HEK293T (cell line): Measurements from ENCODE around the gene TBC1D12.

Experiments
- CTCF ChIA-PET: fragments of 350-600 bp; formaldehyde crosslinking; extraction: SDS; loops from one replicate; lab custom pipeline; 2021; ENCODE audit warnings: antibody characterized with exemption, inconsistent platforms; lab: Yijun Ruan, JAX
- POLR2A ChIA-PET: fragments of 350-600 bp; formaldehyde crosslinking; extraction: SDS; loops from one replicate; lab custom pipeline; 2020; ENCODE audit warnings: antibody characterized with exemption, inconsistent platforms; lab: Yijun Ruan, JAX
- DNase-seq: peaks from one replicate; pipeline ENCODE4 v3.0.0; 2012; ENCODE audit warnings: mixed read lengths; ENCODE audit errors: extremely low spot score
- ARNT ChIP-seq: fragments of 450-650 bp; IDR thresholded peaks from 2 replicates; pipeline ENCODE4 v1.6.1; 2017; ENCODE audit warnings: mild to moderate bottlenecking
- BHLHE40 ChIP-seq: fragments of 450-650 bp; IDR thresholded peaks from 2 replicates; pipeline ENCODE4 v1.6.1; 2016; ENCODE audit warnings: mild to moderate bottlenecking, moderate library complexity, borderline replicate concordance
- CTBP1 ChIP-seq: fragments of 450-650 bp; IDR thresholded peaks from 2 replicates; pipeline ENCODE4 v1.6.1; 2016; ENCODE audit warnings: borderline replicate concordance
- ELF4 ChIP-seq: fragments of 450-650 bp; IDR thresholded peaks from 2 replicates; pipeline ENCODE4 v1.6.1; 2017; ENCODE audit warnings: antibody characterized with exemption
- FOXA1 ChIP-seq: fragments of 450-650 bp; IDR thresholded peaks from 2 replicates; pipeline ENCODE4 v1.6.1; 2016; ENCODE audit warnings: mild to moderate bottlenecking
- FOXK2 ChIP-seq: fragments of 450-650 bp; IDR thresholded peaks from 2 replicates; pipeline ENCODE4 v1.6.1; 2016; ENCODE audit warnings: mild to moderate bottlenecking
- FOXM1 ChIP-seq: fragments of 450-650 bp; IDR thresholded peaks from 2 replicates; pipeline ENCODE4 v1.6.1; 2017; ENCODE audit warnings: mild to moderate bottlenecking, borderline replicate concordance
- HDGF ChIP-seq: fragments of 450-650 bp; IDR thresholded peaks from 2 replicates; pipeline ENCODE4 v1.6.1; 2017; ENCODE audit warnings: antibody characterized with exemption, borderline replicate concordance
- L3MBTL2 ChIP-seq: fragments of 450-650 bp; conservative IDR thresholded peaks from 2 replicates; pipeline ENCODE4 v1.6.1; 2016; ENCODE audit warnings: mild to moderate bottlenecking
- LEF1 ChIP-seq: fragments of 450-650 bp; IDR thresholded peaks from 2 replicates; pipeline ENCODE4 v1.6.1; 2017; ENCODE audit warnings: mild to moderate bottlenecking, borderline replicate concordance
- NFRKB ChIP-seq: fragments of 450-650 bp; IDR thresholded peaks from 2 replicates; pipeline ENCODE4 v1.6.1; 2016; ENCODE audit warnings: mild to moderate bottlenecking, moderate library complexity
- SP1 ChIP-seq: fragments of 450-650 bp; IDR thresholded peaks from 2 replicates; pipeline ENCODE4 v1.6.1; 2017
- SUZ12 ChIP-seq: fragments of 450-650 bp; IDR thresholded peaks from 2 replicates; pipeline ENCODE4 v1.6.1; 2016; ENCODE audit warnings: mild to moderate bottlenecking
- ZNF384 ChIP-seq: fragments of 450-650 bp; IDR thresholded peaks from 2 replicates; pipeline ENCODE4 v1.6.1; 2016
- TF ChIP-seq, protein P1 (sequence below): fragments of 450-650 bp; IDR thresholded peaks from 2 replicates; pipeline ENCODE4 v1.6.1; 2016

Gene TBC1D12

DNA sequence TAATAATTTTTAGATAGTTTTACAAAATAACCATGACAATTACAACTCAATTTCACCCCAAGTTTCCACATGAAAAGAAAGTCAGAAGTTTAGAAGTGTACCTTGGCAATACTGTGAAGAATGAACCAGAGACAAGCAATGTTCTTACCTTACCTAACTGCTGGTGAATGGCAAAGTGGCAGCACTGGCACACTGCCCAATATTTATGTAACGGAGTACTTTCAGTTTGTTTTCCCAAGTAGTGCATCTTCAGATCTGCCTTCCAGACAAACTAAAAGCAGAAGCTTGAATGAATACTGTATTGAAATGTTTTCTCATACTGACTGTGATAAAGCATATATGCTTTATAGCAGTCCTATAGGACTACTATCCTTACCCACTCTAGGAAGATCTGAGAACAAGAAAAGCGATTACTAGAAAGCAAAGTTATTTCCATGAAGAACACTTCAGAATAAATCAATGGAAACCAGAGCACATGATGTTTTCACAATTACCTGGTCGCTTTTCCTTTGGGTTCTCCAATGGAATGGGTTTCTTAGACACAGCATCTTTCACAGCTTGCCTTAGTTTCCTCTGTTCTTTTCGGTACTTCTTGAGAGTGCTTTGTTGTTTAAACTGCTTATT lies 41.1 kb upstream of the TBC1D12 start:
- ChIA-PET CTCF (no interaction called here), POLR2A (interaction anchor here (1.4 to 2.6 kb wide), 2 partner anchors 42 to 81 kb away, joined by 5 to 10 read pairs; no protein-coding TSS in a partner anchor)
- DNase-seq = no peak
- no peak for TF ChIP-seq NFRKB
- TF ChIP-seq, protein P1, sequence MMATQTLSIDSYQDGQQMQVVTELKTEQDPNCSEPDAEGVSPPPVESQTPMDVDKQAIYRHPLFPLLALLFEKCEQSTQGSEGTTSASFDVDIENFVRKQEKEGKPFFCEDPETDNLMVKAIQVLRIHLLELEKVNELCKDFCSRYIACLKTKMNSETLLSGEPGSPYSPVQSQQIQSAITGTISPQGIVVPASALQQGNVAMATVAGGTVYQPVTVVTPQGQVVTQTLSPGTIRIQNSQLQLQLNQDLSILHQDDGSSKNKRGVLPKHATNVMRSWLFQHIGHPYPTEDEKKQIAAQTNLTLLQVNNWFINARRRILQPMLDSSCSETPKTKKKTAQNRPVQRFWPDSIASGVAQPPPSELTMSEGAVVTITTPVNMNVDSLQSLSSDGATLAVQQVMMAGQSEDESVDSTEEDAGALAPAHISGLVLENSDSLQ = no peak
- no peak for TF ChIP-seq ZNF384
- no peak for TF ChIP-seq FOXK2
- no peak for TF ChIP-seq BHLHE40
- no peak for TF ChIP-seq SUZ12
- TF ChIP-seq ELF4 = no peak

DNA sequence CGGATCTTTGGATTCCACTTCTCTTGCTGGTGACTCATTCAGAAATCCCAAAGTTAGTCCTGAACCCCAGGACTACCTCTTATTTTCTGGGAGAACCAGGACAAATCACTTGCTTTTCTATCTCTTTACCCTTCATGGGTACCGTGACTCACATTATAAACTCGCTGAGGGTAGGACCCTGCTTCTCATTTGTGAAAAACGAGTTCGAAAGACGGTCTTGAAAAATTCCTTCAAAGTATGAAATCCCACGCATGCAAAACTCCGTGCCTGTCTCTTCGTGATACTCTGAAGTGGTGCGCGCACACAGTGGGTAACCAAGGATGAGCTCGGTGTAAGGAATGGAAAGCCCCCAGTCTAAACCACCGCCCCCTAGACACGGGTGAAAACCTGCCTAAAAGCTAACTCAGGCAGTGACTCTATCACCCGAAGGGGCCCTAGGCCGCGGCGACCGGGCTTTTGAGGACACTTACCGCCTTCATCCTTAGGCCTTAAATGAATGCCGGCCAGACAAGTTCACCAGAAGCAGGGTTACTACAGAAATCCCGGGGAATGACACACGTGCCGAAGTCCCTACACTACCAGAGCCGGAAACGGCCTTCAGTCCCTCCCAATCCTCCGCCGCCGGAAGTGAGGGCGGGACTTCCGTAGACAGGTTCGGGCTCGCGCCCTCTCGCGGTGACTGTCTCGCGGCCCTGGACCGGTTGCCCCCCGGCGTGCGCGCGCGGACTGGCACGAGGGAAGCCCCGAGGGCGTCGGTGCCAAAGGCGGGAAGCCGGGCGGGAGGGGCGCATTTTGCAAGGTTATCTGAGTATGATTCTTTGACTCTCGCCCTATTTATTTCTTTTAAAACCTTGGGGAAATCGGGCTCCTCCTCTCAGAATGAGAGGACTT lies 39.7 kb upstream of the TBC1D12 start, which contains the start of gene NOC3L:
TSS of gene NOC3L (minus strand) at position 580 of the 891 bp plus-strand sequence. CDS start at position 479, 101 bp downstream.
- ChIA-PET POLR2A (interaction anchor here (0.6 to 2.6 kb wide), 9 partner anchors 9 to 160 kb away, joined by 3 to 10 read pairs (median 3); partner anchors contain the start of gene TBC1D12), CTCF (interaction anchor here (0.7 to 1.3 kb wide), 4 partner anchors 14 to 82 kb away, joined by 4 to 6 read pairs (median 4); partner anchors contain the start of gene TBC1D12)
- TF ChIP-seq SP1 (no peak), NFRKB (no peak), L3MBTL2 (peak; percentile 100), HDGF (no peak), FOXA1 (no peak), ELF4 (peak; percentile 78)
- TF ChIP-seq, protein P1 = peak; percentile 65
- peak; percentile 98 for DNase-seq

DNA sequence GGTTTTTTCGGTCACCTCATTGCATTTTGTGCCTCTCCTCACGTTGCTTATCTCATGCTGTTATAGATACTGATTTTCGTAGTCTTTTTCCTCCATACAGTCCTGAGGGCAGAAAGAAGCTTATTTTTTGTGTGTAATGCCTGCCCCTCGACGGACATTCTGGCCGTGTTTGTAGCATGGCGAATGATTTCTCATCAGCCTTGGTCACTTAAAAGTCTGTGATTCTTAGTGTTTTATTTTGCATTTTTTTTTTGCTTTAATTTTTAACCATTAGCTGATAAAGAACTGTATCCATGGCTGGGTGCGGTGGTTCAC lies 39.1 kb upstream of the TBC1D12 start:
- ChIA-PET CTCF (interaction anchor here (0.7 to 1.3 kb wide), 4 partner anchors 13 to 81 kb away, joined by 3 to 6 read pairs (median 4); partner anchors contain the start of gene TBC1D12), POLR2A (interaction anchor here (2.6 kb wide), 1 partner anchor 40 kb away, joined by 10 read pairs; no protein-coding TSS in a partner anchor)

DNA sequence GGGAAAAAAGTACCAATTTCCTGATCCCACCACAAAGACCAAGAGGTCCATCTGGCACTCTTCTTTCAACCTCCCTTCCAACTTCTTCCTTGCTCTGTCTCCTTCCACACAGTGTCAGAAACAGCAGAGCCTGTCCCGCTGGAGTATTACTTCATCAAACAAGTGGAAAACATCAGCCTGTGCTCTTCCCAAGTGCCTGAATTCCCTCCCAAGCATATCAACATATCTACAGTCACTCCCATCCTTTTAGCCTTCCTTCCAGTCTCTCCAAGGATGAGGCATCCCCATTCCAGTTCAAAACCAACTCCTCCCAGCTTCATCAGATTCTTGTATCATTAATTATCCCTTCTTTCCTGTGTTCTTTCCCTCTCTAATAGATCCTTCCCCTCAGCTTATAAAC lies 37.9 kb upstream of the TBC1D12 start:
- POLR2A ChIA-PET = interaction anchor here (1.0 kb wide), 1 partner anchor 39 kb away, joined by 3 read pairs; no protein-coding TSS in a partner anchor

More for the DNA sequence above, 39.1 kb upstream of the TBC1D12 start:
- DNase-seq = no peak
- TF ChIP-seq ELF4 (no peak), NFRKB (no peak), LEF1 (no peak), SP1 (no peak), SUZ12 (no peak), L3MBTL2 (no peak; the same call in 1 of the 2 replicates)
- TF ChIP-seq, protein P1 = no peak

DNA sequence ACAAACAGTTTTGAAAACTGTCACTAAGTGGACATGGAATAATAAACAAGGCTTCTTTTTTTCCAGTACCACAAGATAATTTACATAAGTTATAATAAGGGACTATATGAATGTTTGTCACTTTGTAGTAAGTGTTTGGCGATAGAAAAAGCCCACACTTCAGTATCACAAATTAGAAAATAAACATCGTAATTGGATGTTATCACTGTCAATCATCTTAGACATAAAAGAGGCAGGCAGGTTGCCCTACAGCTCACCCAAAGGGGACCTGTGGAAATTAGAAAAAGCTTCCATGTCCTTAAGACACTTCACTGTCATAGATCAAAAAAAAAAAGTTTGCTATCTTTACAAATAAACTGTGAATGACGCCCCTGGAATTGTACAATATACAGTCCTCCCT lies 36.0 kb upstream of the TBC1D12 start:
- no peak for TF ChIP-seq HDGF
- TF ChIP-seq SUZ12 = no peak
- TF ChIP-seq, protein P1 = peak; percentile 87
- TF ChIP-seq ARNT = no peak
- CTCF ChIA-PET = no interaction called here
- POLR2A ChIA-PET = no interaction called here
- DNase-seq = no peak

More for the DNA sequence above, 37.9 kb upstream of the TBC1D12 start:
- no peak for DNase-seq
- TF ChIP-seq HDGF = no peak
- TF ChIP-seq, protein P1 = no peak
- no peak for TF ChIP-seq SUZ12
- TF ChIP-seq FOXM1 = no peak
- no peak for TF ChIP-seq CTBP1
- TF ChIP-seq ARNT = no peak
- CTCF ChIA-PET = no interaction called here
